Endothelial cell of hepatic sinusoid (primary cell): ENCODE data around the gene LHFPL2.

Experiments used
- in situ Hi-C: cut with HindIII; loops from 2 replicates; pipeline ENCODE4 v1.10.0; 2017; ENCODE audit warnings: low sequenced_read_pairs

LHFPL2 gene

DNA sequence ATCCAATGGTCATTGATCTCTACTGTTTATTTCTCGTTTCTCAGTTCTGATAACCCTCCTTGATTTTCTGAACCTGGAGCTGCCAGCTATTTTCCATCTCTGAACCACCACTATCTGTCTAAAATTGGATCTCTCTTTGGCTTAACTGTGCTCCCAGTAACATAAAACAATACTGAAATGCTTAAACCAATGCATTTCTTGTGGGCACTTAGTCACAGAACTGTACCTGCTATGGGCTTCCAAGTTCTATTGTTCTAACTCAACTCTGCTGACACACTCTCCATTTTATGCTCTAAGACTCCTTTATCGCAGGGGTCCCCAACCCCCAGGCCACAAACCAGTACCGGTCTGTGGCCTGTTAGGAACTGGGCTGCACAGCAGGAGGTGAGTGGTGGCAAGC, 120.6 kb downstream of the LHFPL2 start:
- in situ Hi-C loops = no loop called here

DNA sequence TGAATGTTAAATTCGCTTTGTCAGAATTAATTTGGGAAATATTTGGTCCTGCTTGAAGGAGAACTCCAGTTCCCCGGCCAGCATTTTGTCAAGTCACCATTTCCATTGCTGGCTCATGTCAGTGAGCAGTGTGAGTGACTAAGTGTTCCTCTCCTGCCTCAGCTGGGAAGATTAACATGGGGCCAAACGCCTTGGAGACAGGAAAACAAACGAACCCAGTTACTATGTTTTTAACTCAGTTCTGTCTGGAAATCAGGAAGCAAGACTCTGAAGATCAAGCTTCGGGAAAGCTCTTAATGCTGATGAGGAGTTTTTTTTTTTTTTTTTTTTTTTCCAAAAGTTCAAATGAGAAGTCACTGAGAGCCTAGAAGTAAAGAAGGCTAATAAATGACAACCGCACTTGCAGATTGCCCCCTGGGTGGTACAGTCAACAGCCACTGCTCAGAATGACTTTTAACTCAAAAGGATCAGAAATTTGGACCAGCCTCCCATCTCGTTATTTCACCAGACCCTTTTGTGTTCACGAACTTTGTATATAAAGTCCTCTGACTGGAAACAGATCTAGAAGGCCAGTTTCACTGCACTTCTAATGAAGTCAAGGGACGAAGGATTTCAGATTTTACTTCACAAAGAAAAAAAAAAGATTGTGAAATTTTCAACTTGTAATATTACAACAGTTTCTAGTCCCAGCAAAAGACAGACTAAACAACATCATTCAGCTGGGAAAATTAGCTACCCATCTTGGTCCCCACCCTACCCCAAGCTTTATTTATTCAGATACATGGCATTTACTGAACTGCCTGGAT, 121.3 kb downstream of the LHFPL2 start:
- in situ Hi-C loops = no loop called here

DNA sequence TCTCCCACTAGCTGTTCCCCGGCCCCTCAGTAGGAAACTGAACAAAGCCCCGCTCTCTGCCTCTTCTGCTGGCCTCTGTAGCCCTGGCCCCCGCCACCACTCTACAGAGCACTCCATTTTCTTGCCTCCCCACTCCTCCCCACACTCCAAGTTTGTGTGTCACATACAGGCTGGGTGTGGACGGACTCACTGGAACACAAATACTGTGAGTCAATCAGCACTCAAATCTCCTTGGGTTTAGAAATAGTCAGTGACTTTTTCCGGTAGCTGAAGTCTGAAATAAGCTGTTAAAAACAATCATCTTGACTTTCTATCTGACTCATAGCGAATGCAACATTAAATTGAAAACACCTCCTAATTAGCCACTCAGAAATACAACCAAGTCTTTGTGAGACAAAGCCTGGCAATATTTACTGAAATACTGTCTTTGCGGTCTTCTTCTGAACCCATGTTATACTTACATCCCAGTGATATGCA, 122.5 kb downstream of the LHFPL2 start:
- in situ Hi-C loops = no loop called here

DNA sequence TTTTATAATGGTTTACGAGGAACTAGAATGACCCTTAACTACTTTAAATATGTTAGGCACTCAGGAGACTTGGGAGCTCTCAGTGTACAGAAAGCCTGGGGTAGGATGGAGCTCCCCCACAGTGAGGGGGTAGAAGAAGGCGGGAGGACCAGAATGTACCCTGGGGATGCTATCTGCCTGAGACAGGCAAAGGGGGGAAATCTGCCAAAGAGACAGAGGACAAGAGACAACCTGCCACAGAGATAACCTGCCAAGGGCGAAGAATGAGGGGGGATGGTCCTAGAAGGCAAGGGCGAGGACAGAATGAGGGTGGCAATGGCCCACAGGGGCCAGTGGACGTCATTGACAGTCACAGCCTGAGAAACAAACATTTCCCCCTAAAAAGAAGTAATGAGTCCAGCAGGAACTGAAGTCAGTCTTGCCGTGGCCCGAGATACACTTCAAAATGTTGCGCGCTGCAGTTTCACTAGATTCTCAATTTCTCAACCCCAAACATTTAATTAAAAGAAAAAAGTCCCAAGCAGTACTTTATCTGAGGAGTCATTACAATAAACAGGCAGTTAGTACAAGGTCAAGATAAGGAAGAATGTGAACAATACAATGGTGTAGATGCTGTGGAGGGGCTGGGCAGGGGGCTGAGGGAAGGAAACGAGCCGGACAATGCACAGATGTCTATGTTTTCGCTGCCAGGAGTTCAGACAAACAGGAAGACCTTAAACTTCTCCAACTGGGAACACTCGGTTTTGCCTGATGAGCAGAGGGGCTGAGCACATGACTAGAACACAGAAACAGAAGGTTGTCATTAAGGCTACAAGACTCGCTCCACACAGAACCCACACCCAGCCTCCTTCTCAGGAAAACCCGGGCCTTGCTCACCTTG, 125.0 kb downstream of the LHFPL2 start:
- in situ Hi-C loops = no loop called here

DNA sequence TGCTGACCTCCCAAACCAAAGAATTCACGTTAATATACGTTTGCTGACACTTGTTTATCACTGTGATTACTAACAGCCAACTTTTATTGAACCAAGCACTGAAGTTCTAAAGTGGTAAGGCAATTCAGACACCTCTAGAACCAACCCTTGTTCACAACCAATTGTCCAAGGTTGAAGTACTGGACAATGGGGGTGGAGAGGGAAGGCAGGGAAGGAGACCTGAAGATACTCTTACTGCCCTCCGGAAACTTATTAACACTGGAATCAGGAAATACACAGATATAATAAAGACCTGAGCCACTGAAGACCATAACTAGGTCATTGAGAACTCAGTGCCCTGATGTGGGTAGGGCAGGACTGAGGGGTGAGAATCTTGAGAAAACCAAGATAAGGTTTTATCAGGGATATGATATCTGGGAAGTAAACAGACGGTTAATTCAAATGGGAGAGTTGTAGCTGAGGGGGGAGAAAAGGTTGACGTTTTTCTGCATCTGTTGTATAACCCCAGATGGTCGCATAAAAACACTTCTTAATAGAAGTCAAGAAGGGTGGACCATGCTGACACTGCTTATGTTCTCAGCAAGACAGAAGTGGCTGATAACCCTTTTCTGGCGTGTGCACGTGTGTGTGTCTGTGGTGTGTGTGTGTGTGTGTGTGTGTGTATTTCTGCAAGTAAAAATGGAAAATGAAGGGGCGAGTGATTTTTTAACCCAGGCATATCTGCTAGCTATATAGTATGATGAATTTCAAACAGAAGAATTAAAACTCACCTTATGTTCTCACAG, 125.9 kb downstream of the LHFPL2 start:
- in situ Hi-C loops = no loop called here

DNA sequence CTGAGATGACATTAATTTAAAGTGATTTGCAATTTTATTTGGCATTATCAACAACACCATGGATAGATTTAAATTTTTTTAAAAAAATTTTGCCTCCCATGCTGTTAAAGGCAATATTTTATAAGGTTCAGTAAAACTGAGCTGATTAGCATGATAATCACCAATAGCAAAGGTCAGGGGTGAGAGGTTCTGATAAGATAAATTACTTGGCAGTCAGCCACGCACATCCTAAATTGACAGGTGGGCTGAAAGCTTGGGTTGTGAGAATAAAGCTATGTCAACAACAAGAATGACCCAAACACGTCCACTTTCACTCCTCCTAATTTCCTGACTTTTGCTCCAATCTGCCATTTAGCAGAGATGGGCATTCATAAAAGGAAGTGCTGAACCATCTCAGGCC, 127.1 kb downstream of the LHFPL2 start:
- in situ Hi-C loops = no loop called here

DNA sequence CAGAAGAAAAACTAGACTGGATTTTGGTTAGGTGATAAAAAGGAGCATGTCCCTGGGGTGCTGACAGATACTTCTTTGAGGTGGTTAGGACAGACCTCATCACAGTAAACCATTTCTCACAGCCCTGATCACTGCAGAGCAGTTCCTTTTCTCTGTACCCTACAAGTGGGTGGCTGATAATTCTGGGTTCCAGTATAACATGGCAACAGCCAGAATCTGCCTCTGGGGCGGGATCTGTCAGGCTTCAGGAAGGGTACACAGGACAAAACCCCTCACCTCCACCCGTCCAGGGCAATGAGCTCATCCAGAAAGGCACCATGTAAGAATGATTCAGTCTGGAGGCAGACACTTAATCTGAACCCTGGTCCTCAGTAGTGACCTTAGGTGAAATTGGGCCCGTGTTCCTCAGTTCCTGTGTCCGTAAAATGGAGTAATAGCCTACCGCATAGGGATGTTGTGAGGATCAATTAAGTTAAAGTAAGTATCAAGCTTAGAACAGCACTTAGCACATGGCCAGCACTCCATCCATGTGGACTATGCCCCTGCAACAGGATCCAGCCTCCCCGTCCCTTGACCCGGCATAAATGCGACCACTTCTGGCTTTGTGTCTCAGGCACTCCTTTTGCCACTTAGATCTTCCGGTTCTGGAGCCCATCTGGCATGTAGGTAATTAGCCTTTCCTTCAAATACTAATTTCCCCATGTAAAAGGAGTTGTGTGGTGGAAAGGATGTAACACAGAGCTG, 129.2 kb downstream of the LHFPL2 start:
- in situ Hi-C loops = no loop called here

DNA sequence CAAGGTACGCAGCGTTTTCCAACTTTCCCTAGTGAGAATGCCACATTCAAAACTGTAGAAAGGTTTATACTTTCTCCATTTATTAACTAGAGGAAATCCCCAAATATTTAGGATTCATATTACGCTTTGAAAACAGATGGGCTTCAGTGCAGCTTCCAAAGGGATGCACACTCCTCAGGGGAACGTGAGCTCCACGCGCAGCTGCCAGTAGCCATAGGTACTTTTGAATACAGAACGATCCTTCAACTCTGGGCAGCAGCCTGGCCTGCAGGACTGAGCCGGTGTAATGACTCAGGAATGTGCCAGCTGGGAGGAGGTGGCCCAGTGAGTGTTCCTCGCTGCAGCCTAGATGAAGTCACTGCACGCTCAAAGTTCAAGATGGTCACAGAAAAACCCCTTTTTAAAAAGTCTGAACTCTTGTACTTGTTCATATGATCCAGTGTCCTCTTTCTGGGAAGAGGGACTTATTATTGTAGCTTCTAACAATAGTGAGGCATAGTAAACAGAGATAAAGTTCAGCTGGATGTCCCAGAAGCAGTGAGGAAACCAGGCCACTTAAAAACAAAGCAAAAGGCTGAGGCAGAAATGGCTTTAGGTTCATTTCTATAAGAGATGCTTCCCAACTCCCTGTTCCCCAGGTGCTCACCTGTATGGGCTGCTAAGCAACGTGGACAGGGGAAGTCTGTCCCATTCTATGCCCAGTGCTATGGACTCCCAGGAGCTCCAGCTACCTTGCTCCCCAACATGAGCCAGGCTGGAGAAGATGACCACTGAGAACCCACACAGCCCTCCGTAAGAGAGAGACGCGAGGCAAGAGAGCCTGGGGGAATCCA, 130.0 kb downstream of the LHFPL2 start:
- in situ Hi-C loops = no loop called here

DNA sequence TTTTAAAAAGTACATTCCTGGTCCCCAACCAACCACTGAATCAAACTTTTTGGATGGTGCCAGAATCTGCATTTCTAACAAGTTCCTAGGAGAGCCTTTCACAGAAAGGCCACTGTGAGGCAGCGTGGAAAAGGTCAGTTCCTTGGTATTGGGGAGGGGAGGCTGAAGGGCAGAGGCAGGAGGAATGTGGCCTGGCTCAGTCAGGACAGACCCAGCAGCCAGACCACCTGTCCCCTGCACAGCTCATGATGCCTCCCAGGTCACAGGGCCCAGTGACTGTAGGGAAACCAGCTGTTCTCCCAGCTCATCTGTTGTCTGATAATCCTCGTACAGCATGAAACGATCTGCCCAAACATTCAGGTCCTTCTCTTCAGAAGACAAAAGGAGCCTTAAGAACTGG, 132.9 kb downstream of the LHFPL2 start:
- in situ Hi-C loops = no loop called here

DNA sequence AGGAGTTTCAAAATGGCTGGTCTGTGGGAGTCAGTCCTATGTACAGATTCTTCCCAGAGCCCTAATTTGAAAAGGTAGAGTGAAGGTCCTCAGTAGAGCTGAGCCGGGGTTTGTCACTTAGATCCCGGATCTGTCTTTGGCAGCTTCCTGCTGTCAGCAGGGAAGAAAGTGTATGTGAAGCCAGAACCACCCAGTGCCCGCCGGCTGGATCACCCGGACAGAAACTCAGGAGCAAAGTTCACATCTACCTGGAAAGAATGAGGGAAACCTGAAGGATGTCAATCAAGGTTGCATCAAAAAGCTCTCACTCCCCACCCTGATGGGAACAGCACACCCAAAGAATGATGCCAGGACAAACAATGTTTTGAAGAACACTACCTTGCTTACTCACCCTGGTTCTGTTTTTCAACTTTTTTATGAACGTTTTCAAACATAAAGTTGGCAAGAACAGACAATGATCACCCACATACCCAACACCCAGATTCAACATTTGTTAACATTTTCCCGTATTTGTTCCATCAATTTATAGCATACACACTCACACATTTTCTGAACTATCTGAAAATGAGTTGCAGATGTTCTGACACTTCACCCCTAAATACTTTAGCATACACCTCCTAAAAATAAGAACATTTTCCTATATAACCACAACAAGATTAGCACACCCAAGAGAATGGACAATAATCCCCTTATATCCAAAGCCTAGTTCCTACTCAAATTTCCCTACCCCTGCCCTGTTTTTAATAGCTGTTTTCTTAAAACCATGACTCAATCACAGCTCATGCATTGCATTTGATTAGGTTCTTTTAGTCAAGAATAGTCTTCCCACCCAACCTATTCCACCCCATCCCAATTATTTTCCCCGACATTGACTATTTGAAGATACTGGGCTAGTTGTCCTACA, 133.9 kb downstream of the LHFPL2 start:
- in situ Hi-C loops = no loop called here

DNA sequence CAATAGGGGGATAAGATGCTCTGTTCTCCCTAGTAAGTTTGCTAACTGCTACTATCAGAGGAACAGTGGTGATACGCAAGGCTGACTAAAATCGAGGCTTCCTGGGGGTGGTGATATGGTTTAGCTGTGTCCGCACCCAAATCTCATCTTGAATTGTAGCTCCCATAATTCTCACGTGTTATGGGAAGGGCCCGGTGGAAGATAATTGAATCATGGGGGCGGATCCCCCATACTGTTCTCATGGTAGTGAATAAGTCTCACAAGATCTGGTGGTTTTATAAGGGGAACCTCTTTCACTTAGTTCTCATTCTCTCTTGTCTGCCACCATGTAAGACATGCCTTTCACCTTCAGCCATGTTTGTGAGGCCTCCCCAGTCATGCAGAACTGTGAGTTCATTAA, 135.1 kb downstream of the LHFPL2 start:
- in situ Hi-C loops = no loop called here

DNA sequence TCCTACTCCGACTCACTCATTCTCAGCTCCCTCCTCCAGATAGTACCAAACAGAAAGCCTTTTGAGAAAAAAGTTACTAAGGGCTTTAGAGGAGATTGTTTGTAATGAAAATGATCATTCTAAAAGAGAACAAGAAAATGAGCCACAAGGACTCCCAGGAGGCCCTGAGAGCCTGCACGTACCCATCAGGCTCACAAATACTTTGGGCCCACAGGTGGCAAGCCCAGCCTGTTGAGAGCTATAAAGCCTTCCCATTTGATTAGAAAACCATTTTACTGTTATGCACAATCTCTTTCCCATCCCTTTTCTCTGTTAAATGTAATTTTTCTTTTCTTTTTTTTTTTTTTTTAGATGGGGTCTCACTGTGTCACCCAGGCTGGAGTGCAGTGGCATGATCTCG, 136.1 kb downstream of the LHFPL2 start:
- in situ Hi-C loops = no loop called here

DNA sequence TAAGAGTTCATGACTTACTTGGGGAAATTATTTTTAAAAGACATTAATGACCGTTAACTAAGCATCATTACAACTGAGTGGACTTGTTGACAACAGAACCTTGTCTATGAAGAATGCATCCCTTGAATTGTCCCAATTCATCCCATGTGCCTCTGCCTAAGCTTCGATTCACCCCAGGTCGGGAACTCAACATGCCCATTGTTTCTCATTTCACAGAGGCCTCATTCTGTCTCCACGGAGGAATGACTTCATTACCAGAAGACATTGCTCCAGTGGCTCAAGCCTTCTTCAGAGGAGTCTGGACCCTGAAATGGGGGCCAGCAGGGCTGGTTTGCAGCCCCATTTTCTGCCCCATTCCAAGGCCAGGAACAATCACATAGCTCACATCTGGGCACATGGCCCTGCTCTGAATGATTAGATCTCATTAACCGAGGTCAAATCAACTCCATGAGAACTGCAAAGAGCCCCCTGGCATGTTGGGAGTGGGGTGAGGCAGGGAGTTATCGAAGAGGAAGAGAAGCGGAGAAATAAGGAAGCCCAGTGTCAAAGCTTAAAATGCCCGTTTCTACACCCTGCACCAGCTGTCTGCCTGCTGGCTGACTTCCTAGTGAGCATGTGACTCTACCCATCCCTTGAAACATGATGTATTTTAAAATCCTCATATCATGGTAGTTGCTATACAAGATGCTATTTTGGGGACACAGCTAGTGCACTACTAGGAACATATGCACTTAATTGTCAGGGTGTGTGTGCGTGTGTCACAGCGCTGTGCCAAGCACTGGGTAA, 137.3 kb downstream of the LHFPL2 start:
- in situ Hi-C loops = no loop called here

DNA sequence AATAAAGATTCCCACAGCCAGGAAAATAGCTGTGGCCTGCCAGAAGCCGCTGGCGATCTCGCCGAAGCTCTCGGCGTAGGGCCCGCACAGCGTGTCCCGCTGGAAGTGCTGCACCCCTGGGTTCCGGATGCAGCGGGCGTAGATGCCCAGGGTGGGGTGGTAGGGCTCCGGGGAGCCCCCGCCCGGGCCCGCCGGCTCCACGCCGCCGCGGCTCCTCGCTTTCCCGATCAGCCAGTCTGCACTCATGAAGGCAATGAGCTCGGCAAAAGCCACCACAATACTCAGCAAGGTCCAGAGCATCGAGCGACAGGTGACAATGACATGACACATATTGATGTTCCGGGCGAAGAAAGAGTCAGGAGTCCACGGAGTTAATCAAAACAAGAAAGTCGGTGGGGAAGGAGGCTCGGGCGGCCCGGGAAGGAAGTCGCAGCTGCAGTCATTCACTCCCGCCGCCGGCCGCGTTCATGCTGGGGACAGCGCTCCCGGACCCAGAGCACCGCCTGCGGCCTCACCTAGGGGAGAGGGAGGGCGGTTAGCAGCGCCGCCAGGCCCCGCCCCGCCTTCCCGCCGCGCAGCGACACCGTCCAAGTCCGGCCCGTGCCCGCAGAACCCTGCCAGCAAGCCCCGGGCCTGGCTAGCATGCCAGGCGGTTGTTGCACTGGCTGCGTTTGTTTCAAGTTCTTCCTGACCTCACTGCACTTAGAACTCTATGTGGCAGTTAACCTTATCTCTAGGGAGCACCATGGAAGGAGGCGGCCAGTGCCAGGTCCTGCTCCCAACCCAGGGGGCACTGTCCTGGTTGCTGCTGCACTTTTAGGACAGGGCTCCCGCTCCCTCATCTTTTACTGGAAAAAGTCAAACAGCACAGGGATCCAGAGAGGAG, 138.4 kb downstream of the LHFPL2 start:
- in situ Hi-C loops = no loop called here

DNA sequence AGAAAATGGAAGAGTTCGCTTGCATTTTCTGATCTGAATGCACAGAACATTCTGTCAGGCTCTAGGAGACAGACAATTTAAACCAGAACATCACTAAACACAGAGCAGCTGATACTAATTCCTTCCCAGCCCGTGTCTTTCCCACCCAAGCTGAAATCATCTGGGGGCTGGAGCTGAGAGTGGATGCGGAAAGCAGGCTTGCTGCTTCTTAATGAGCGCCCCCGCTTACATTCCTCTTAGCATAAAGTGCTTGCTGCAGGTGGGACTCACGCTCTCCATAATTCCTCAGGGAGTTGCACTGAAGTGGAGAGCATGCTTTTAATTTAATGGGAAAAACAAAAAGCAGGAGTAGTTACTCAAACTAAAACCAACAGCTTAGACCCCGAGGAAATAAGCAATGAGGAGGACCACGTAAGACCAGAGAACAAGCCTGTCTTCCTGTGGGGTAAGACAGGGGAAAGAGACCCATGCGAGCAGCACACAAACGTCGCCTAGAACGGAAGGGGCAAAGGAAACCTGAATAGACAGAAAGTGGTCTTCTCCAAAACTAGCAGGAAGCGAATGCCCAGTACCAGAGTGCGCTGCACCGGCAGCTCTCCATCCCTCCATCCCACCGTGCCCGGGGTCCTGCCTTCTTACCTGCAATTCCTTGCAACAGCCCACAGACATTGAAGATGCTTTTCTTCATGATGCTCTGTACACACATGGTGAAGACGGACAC, 139.3 kb downstream of the LHFPL2 start:
- in situ Hi-C loops = no loop called here

DNA sequence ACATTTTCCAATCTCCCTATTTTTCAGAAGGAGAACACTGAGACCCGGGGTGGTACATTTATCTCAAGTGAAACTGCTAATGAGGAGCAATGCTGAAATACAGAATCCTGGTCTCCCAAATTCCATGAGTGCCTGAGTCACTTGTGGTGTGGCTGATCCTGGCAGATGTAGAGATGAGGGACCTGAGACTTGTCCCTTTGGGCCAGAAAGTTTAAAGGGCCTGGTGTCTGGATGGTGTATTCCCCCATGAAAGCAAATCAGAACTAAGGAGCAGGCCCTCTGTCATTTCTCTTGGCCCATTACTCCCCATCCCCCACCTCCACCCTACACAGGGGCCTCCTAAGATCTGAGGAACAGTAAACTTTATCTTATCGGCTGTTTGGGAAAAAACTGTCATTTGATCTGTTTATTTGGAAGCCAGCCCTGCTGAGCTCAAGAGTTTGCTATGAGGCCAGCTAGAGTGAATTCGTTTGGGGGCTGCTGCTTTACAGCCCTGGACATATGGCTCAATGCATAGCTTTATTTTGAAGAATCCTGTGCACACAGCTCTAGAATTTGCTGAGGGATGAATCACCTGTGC, 140.3 kb downstream of the LHFPL2 start:
- in situ Hi-C loops = no loop called here
